ENCODE data around the gene POM121L2.
"Not testable (repeated sequence)": the region's sequence is repeated elsewhere in the genome, so short reads cannot be mapped to it uniquely, and the experiment has no call there.

POM121L2 gene

GRCh38 chr6:27293436-27294098 is 18.5 kb downstream of the POM121L2 start:
- DNase-seq (ENCODE audit: low spot score) = no peak

- no peak for DNase-seq (ENCODE audit: low spot score)
Observed at GRCh38 chr6:27290850-27291208, 21.2 kb downstream of the POM121L2 start.

GRCh38 chr6:27290065-27290849 is 21.8 kb downstream of the POM121L2 start:
- no peak for DNase-seq (ENCODE audit: low spot score)

GRCh38 chr6:27288136-27289044 is 23.7 kb downstream of the POM121L2 start:
- no peak for DNase-seq (ENCODE audit: low spot score)

- no peak for DNase-seq (ENCODE audit: low spot score)
Observed at GRCh38 chr6:27287751-27288135, 24.3 kb downstream of the POM121L2 start.

- DNase-seq (ENCODE audit: low spot score) = no peak
Observed at GRCh38 chr6:27286141-27286540, 25.9 kb downstream of the POM121L2 start.

DNA sequence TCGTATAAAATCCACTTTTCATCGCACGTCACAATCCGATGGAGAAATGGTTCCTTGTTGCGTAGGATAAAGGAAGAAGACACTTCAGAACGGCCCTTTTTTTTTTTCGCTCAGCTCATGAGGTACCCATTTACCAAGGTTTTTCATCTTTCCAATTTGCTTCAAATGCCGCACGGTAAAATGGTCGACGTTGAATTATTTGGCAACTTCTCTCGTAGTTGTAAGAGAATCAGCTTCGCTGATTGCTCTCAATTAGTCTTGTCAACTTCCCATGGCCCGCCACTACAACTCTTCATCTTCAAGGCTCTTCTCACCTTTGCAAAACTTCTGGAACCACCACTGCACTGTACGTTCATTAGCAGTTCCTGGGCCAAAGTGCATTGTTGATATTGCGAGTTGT is 28.8 kb downstream of the POM121L2 start:
- DNase-seq (ENCODE audit: low spot score) = no peak

DNA sequence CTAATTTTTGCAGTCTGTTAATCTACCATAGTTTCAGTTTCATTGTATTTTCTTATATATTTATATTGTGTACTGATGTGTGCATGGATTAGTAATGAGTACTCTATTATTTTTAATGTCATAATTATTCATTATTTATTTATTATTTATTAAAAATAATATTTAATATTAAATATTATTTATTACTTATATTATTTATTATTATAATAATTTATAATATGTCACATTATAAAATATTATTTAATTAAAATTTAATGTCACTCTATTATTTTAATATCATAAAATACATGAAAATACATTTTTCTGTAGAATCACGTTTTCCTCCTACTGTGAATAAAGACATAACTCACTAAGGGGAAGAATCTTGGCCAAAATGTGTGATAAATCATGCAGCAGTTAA is 30.5 kb downstream of the POM121L2 start:
- DNase-seq (ENCODE audit: low spot score) = no peak

DNA sequence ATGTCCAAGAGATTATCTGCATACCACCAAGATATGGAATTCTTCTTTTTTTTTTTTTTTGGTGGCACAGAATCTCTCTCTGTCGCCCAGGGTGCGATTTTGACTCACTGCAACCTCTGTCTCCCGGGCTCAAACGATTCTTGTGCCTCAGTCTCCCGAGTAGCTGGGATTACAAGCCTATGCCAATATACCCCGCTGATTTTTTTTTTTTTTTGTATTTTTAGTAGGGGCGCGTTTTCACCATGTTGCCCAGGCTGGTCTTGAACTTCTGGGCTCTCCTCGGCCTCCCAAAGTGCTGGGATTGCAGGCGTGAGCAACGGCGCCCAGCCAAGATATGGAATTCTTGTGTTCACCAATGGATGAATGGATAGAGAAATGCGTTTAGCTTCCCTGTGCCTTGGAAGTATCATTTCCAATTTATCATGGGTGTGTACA is 31.0 kb downstream of the POM121L2 start:
- no peak for DNase-seq (ENCODE audit: low spot score)

DNA sequence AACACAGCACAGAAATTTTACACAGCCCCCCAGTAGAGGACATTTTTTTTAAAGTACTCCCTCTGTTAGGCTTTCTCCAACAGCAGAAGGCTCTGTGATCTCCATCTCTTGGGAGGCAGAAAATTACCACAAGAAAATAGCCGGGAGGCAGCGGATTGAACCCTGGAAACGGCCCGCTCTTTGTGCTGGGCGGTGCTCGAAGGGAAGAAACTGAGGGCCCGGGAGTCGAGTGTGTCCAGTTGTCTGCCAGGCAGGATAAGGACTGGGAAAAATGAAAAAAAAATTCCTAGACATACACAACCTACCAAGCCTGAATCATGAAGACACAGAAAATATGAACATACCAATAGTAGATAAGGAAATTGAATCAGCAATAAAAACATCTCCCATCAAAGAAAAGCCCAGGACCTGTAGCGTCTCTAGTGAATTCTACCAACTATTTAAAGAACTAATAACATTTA is 31.5 kb downstream of the POM121L2 start:
- DNase-seq (ENCODE audit: low spot score) = no peak

DNA sequence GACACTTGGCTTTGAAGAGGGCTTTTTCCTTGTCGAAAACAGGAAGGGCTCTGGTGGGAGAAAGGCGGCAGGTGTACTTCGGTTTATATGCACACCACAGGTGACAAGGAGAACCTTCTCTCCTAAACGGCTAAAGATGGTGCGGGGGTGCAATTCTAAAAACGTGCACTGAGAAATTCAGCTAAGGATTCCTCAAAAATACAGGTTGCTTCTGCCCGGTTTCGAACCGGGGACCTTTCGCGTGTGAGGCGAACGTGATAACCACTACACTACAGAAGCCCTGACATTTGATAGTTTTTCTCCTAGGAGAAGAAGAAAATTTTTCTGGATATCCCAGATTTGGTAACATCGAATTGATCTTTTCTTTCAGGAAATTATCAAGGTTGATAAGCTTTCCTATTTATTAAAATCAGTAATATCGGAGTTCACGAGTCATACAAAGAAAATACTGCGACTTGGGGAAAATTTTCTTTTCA is 32.0 kb downstream of the POM121L2 start:
- DNase-seq (ENCODE audit: low spot score) = no peak

- DNase-seq (ENCODE audit: low spot score) = no peak
Observed at GRCh38 chr6:27279513-27280063, 32.5 kb downstream of the POM121L2 start.

GRCh38 chr6:27275025-27275956 is 36.8 kb downstream of the POM121L2 start:
- no peak for DNase-seq (ENCODE audit: low spot score)

DNA sequence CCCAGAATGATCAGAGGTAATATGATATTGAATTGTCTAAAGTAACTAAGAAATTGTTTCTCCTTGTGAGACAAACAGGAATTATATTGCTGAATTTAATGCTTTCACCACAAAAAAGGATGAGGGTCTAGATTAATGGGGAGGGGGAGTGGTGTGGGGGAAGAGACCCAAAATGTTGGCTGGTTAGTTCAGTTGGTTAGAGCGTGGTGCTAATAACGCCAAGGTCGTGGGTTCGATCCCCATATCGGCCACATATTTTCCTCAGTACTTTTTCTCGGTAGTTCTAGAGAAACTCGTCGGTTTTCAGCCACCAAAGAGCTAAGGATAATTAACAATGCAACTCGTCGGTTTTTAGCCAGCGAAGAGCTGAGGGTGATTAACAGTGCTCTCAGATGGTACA is 38.3 kb downstream of the POM121L2 start:
- no peak for DNase-seq (ENCODE audit: low spot score)

DNA sequence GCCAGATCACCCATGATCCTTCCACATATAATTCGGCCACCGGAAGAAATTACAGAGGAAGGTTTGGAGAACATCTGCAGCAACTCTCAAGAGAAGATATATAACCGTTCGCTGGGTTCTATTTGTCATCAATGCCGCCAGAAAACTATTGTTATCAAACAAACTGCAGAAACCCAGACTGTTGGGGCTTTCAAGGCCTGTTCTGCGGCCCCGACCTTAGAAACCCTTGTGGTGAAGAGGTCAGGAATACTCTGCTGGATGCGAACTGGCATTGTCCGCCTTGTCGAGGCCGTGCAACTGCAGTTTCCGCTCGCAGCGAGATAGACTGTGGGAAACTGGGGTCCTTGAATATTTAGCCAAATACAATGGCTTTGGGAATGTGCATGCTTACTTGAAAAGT is 43.3 kb downstream of the POM121L2 start:
- DNase-seq (ENCODE audit: low spot score) = no peak

- DNase-seq (ENCODE audit: low spot score) = no peak
Observed at GRCh38 chr6:27267857-27268434, 44.1 kb downstream of the POM121L2 start.

DNA sequence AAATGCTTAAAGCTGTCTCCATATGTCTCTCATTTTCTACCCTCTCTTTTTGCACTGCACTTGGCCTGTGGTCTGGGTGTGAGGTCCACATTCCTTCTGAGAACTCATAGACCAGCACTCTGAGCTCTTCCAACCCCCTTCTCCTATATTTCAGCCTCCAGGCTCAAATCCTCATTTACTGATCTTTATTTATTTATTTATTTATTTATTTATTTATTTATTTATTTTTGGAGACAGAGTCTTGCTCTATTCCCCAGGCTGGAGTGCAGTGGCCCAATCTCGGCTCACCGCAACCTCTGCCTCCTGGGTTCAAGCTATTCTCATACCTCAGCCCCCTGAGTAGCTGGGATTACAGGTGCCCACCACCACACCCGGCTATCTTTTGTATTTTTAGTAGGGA is 45.1 kb downstream of the POM121L2 start:
- DNase-seq (ENCODE audit: low spot score) = not testable (repeated sequence)

DNA sequence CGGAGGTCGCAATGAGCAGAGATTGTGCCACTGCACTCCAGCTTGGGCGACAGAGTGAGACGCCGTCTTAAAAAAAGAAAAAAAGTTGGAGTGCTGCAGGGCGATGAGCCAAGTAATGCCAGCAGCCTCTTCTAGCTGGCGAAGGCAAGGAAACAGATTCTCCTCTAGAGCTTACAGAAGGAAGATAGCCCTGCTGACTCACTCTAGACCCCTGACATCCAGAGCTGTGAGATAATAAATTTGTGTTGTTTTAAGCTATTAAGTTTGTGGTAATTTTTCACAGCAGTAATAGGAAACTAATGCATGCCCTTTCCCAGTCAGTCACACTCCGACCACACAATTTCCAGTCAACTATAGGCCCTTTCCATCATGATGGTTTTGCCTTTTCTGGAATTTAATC is 48.2 kb downstream of the POM121L2 start:
- no peak for DNase-seq (ENCODE audit: low spot score)

DNA sequence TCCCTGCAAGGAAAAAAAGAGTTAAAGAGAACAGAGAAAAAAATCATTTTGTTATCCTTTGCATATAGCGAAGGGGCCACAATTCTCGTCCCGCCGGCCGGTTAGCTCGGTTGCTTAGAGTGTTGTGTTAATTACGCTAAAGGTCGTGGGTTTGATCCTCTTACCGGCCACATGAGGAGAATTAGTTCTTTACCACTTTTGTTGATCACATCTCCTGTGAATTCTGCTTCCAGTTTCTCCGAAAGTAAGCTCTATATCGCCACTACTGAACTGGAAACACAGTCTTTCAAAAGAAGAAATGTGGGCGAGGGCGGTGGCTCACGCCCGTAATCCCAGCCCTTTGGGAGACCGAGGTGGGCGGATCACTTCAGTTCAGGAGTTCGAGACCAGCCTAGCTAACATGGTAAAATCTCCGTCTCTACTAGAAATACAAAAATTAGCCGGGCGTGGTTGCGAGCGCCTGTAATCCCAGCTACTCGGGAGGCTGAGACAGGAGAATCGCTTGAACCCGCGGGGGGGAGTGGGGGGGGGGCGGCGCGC is 51.2 kb downstream of the POM121L2 start:
- no peak for DNase-seq (ENCODE audit: low spot score)

- DNase-seq (ENCODE audit: low spot score) = no peak
Observed at GRCh38 chr6:27260369-27260768, 51.7 kb downstream of the POM121L2 start.
